Measurements from ENCODE around the gene NAV3. TPM values are rescaled to one million over a fixed set of nuclear protein-coding genes. Genes with fewer than 3 reads are reported as not detected.

NAV3 gene
- total and polyA plus RNA-seq, 4 donors = 0.22 to 1.7 (median 0.71) TPM

- TF ChIP-seq ZBTB33 (IDR thresholded peaks at IDR 0.05) (no peak), SP1 (IDR thresholded peaks at IDR 0.05) (no peak)
Observed at GRCh38 chr12:77928078-77928477, 97.4 kb downstream of the NAV3 start (continued).

- Histone ChIP-seq H3K36me3 (ENCODE audit: control insufficient read depth in 4 of 4, insufficient read depth in 3 of 4, low read depth in 1 of 4, low read length in 3 of 4) (no peaks in the 10 kb centered on the region), H3K27me3 (ENCODE audit: control insufficient read depth in 4 of 4, insufficient read depth in 4 of 4, low read length in 3 of 4) (no peaks in the 10 kb centered on the region), H3K4me1 (ENCODE audit: control insufficient read depth in 4 of 4, insufficient read depth in 4 of 4, low read length in 3 of 4) (no peaks in the 10 kb centered on the region), H3K9me3 (ENCODE audit: control insufficient read depth in 4 of 4, low read length in 3 of 4) (no peaks in the 10 kb centered on the region), H3K27ac (ENCODE audit: low read depth in 1 of 2, low read length in 2 of 2) (no peak overlapping the region), H3K4me3 (ENCODE audit: low read depth in 1 of 3, low read length in 3 of 3) (no peak overlapping the region), H3K9ac (ENCODE audit: low read depth in 1 of 2, low read length in 2 of 2) (no peak overlapping the region)
- 88% methylated on average over 2 of the region's 2 CpGs for WGBS
- TF ChIP-seq HNF4G (IDR thresholded peaks at IDR 0.05) = no peak
- TF ChIP-seq RAD21 (IDR thresholded peaks at IDR 0.05) = no peak
- TF ChIP-seq HNF4A (conservative IDR thresholded peaks at IDR 0.05) = no peak
- TF ChIP-seq EGR1 (IDR thresholded peaks at IDR 0.05; ENCODE audit: low read depth in 2 of 2) = no peak
- no peak for TF ChIP-seq GABPA (IDR thresholded peaks at IDR 0.05 in 1 of 2, conservative IDR thresholded peaks at IDR 0.05 in 1 of 2)
- TF ChIP-seq TAF1 (conservative IDR thresholded peaks at IDR 0.05) = no peak
- no peak for TF ChIP-seq FOXA2 (IDR thresholded peaks at IDR 0.05)
- TF ChIP-seq RXRA (IDR thresholded peaks at IDR 0.05) = no peak
- TF ChIP-seq ATF3 (IDR thresholded peaks at IDR 0.05) = no peak
- TF ChIP-seq MAX (IDR thresholded peaks at IDR 0.05) = no peak
- DNase-seq (ENCODE audit: low spot score) = no peak
Observed at GRCh38 chr12:77932216-77932615, 101.5 kb downstream of the NAV3 start.

GRCh38 chr12:77938301-77938700, 107.6 kb downstream of the NAV3 start:
- no peak for TF ChIP-seq GABPA (IDR thresholded peaks at IDR 0.05 in 1 of 2, conservative IDR thresholded peaks at IDR 0.05 in 1 of 2)
- no peak for TF ChIP-seq RXRA (IDR thresholded peaks at IDR 0.05)
- no peak for TF ChIP-seq HNF4A (conservative IDR thresholded peaks at IDR 0.05)
- no peak for TF ChIP-seq TAF1 (conservative IDR thresholded peaks at IDR 0.05)
- TF ChIP-seq REST (IDR thresholded peaks at IDR 0.05) = no peak
- no peak for TF ChIP-seq FOXA1 (IDR thresholded peaks at IDR 0.05)
- no peak for TF ChIP-seq SP1 (IDR thresholded peaks at IDR 0.05)
- TF ChIP-seq RAD21 (IDR thresholded peaks at IDR 0.05) = no peak
- TF ChIP-seq FOXA2 (IDR thresholded peaks at IDR 0.05) = no peak
- TF ChIP-seq YY1 (IDR thresholded peaks at IDR 0.05) = no peak
- no peak for TF ChIP-seq CTCF (IDR thresholded peaks at IDR 0.05; ENCODE audit: low read depth, low read length, missing input control)
- no peak for TF ChIP-seq EGR1 (IDR thresholded peaks at IDR 0.05; ENCODE audit: low read depth in 2 of 2)
- TF ChIP-seq MAX (IDR thresholded peaks at IDR 0.05) = no peak
- no peak for TF ChIP-seq JUND (IDR thresholded peaks at IDR 0.05)
- no peak for TF ChIP-seq HNF4G (IDR thresholded peaks at IDR 0.05)
- TF ChIP-seq ZBTB33 (IDR thresholded peaks at IDR 0.05) = no peak
- TF ChIP-seq NR2F2 (IDR thresholded peaks at IDR 0.05) = no peak
- TF ChIP-seq ATF3 (IDR thresholded peaks at IDR 0.05) = no peak
- no peak for DNase-seq (ENCODE audit: low spot score)
- no peaks in the 10 kb centered on the region for H3K27me3 ChIP-seq (ENCODE audit: control insufficient read depth in 4 of 4, insufficient read depth in 4 of 4, low read length in 3 of 4)
- no peaks in the 10 kb centered on the region for H3K9me3 ChIP-seq (ENCODE audit: control insufficient read depth in 4 of 4, low read length in 3 of 4)
- no peaks in the 10 kb centered on the region for H3K36me3 ChIP-seq (ENCODE audit: control insufficient read depth in 4 of 4, insufficient read depth in 3 of 4, low read depth in 1 of 4, low read length in 3 of 4)
- no peak overlapping the region for H3K27ac ChIP-seq (ENCODE audit: low read depth in 1 of 2, low read length in 2 of 2)
- H3K4me1 ChIP-seq (ENCODE audit: control insufficient read depth in 4 of 4, insufficient read depth in 4 of 4, low read length in 3 of 4) = peaks cover 0 to 1% (median 0%) of the 10 kb centered on the region in 4 donors
- H3K9ac ChIP-seq (ENCODE audit: low read depth in 1 of 2, low read length in 2 of 2) = no peak overlapping the region
- no peak overlapping the region for H3K4me3 ChIP-seq (ENCODE audit: low read depth in 1 of 3, low read length in 3 of 3)
